HG03575 (cell line): ENCODE measurements around the gene KCNC4.

Experiments
- ATAC-seq: cut with Tn5 transposase; IDR thresholded peaks from one replicate; pipeline ENCODE4 v1.9.1; 2021; ENCODE audit not compliant: unreplicated experiment, insufficient number of reproducible peaks, low FRiP score; ENCODE audit errors: extremely low read depth

Gene KCNC4

GRCh38 chr1:110208916-110209645 is 1.0 kb upstream of the KCNC4 start:
- ATAC-seq = no peak

GRCh38 chr1:110210604-110211495 is 736 bp downstream of the KCNC4 start:
- ATAC-seq = no peak

GRCh38 chr1:110211496-110212168 is 1.5 kb downstream of the KCNC4 start:
- no peak for ATAC-seq

GRCh38 chr1:110212169-110213142 is 2.3 kb downstream of the KCNC4 start:
- no peak for ATAC-seq

- no peak for ATAC-seq
These were observed 3.0 kb downstream of the KCNC4 start for GRCh38 chr1:110213143-110213540.

- no peak for ATAC-seq
These were observed 4.6 kb downstream of the KCNC4 start for GRCh38 chr1:110214454-110215404.

- ATAC-seq = no peak
These were observed 5.8 kb downstream of the KCNC4 start for GRCh38 chr1:110215621-110216515.

- no peak for ATAC-seq
These were observed 6.8 kb downstream of the KCNC4 start for GRCh38 chr1:110216844-110217444.

GRCh38 chr1:110218137-110218536 is 8.0 kb downstream of the KCNC4 start:
- ATAC-seq = no peak

GRCh38 chr1:110218739-110219138 is 8.6 kb downstream of the KCNC4 start:
- no peak for ATAC-seq

GRCh38 chr1:110220324-110220723 is 10.2 kb downstream of the KCNC4 start:
- no peak for ATAC-seq

GRCh38 chr1:110221119-110221518 is 11.0 kb downstream of the KCNC4 start:
- no peak for ATAC-seq

GRCh38 chr1:110223127-110223526 is 13.0 kb downstream of the KCNC4 start:
- ATAC-seq = no peak

GRCh38 chr1:110223581-110223980 is 13.5 kb downstream of the KCNC4 start:
- ATAC-seq = no peak

GRCh38 chr1:110224240-110224995 is 14.3 kb downstream of the KCNC4 start:
- ATAC-seq = no peak

GRCh38 chr1:110225212-110225611 is 15.1 kb downstream of the KCNC4 start:
- ATAC-seq = no peak
